Sigmoid colon (tissue), 7 donors: ENCODE measurements around the gene ABCD2. TPM values are rescaled to one million over a fixed set of nuclear protein-coding genes. Genes with fewer than 3 reads are reported as not detected.
"Not testable (repeated sequence)": the region's sequence is repeated elsewhere in the genome, so short reads cannot be mapped to it uniquely, and the experiment has no call there.

Experiments
- DNase-seq: peaks from one replicate; pipeline ENCODE4 v3.0.0-alpha.2; 2019
- H3K27ac ChIP-seq, 4 donors: fragments of 200-600 bp; sonication (generic); one replicate each; pipeline ENCODE4 v1.5.1; 2016 to 2019; ENCODE audit warnings: mild to moderate bottlenecking in 1 of 4
- H3K27me3 ChIP-seq, 3 donors: fragments of 200-600 bp; sonication (generic); one replicate each; pipeline ENCODE4 v1.5.1; 2019; ENCODE audit warnings: mild to moderate bottlenecking in 1 of 3
- H3K36me3 ChIP-seq, 4 donors: fragments of 200-600 bp; sonication (generic); one replicate each; pipeline ENCODE4 v1.5.1; 2016 to 2019
- H3K4me1 ChIP-seq, 4 donors: fragments of 200-600 bp; sonication (generic); one replicate each; pipeline ENCODE4 v1.5.1; 2017 to 2019
- H3K4me3 ChIP-seq, 4 donors: fragments of 200-600 bp; sonication (generic); one replicate each; pipeline ENCODE4 v1.5.1; 2017 to 2019; ENCODE audit warnings: mild to moderate bottlenecking in 2 of 4, moderate library complexity in 1 of 4
- H3K9me3 ChIP-seq, 4 donors: fragments of 200-600 bp in 3 of 4; sonication (generic) in 3 of 4; one replicate each; pipeline versions ENCODE4 v1.5.1 to v1.6.1; 2013 to 2019
- CTCF ChIP-seq, 4 experiments: fragments of 450-650 bp in 3 of 4; fragments of 200-600 bp in 1 of 4; IDR thresholded peaks; one replicate each; pipeline ENCODE4 v1.5.1; 2016 to 2019; ENCODE audit warnings: antibody characterized with exemption in 4 of 4, mild to moderate bottlenecking in 3 of 4, moderate library complexity in 2 of 4
- EP300 ChIP-seq, 4 donors: sonication (generic); formaldehyde crosslinking; IDR thresholded peaks; one replicate each; pipeline ENCODE4 v1.6.1; 2017; ENCODE audit warnings: antibody characterized with exemption in 4 of 4
- POLR2A ChIP-seq, 2 donors: fragments of 450-650 bp; IDR thresholded peaks; one replicate each; pipeline ENCODE4 v1.6.1; 2016; ENCODE audit warnings: antibody characterized with exemption in 2 of 2, mild to moderate bottlenecking in 2 of 2, moderate library complexity in 2 of 2
- POLR2AphosphoS5 ChIP-seq, 4 donors: sonication (generic); formaldehyde crosslinking; IDR thresholded peaks; one replicate each; pipeline ENCODE4 v1.6.1; 2017; ENCODE audit warnings: antibody characterized with exemption in 4 of 4
- WGBS, 2 donors: extraction: QIAGEN DNeasy Blood & Tissue Kit; methylation state at CpG; one replicate each; pipeline ENCODE4 v1.1.7; 2013; 5-methylcytosine and 5-hydroxymethylcytosine counted together
- intact Hi-C: fragments of 100-400 bp; cut with DNase I; formaldehyde crosslinking; loops from one replicate; pipeline ENCODE4 v1.15.1; 2023
- polyA plus RNA-seq, 3 donors: library from polyadenylated mRNA; stranded (reverse); fragments of 200-250 nt; gene quantifications; one replicate each; pipeline ENCODE4 v1.2.3, GENCODE V29; 2013
- total RNA-seq, 4 donors: library from RNA; depleted of rRNA; stranded (reverse); fragments of >200 nt; gene quantifications; one replicate each; pipeline ENCODE4 v1.1.0, GENCODE V29; 2016
- donor health status: healthy with polysubstance abuse.
- donor health status: Bipolar disorder and iron deficiency.
- donor health status: healthy.

The ABCD2 gene
- total and polyA plus RNA-seq, 7 donors, result 0.49 to 2.9 (median 0.68) TPM; not detected in 2

- Histone ChIP-seq H3K9me3 (no peaks in the 10 kb centered on the region), H3K4me3 (no peak overlapping the region), H3K27ac (no peak overlapping the region), H3K36me3 (no peaks in the 10 kb centered on the region), H3K27me3 (no peaks in the 10 kb centered on the region), H3K4me1 (peaks cover 0 to 8% (median 3%) of the 10 kb centered on the region in 4 donors)
- DNase-seq, result no peak
- intact Hi-C loops, result no loop called here
- no peak for TF ChIP-seq POLR2A (IDR thresholded peaks at IDR 0.05)
- no peak for TF ChIP-seq POLR2AphosphoS5 (IDR thresholded peaks at IDR 0.05)
- TF ChIP-seq EP300 (IDR thresholded peaks at IDR 0.05), result no peak
- TF ChIP-seq CTCF (IDR thresholded peaks at IDR 0.05), result no peak
- 84 to 93% methylated on average over 4 of the region's 4 CpGs for WGBS, 2 donors
Measured at GRCh38 chr12:39606712-39607423, 12.7 kb downstream of the ABCD2 start.

GRCh38 chr12:39605996-39606395 lies 13.6 kb downstream of the ABCD2 start:
- DNase-seq, result no peak
- H3K4me1 ChIP-seq, result peaks cover 0 to 8% (median 3%) of the 10 kb centered on the region in 4 donors
- TF ChIP-seq CTCF (IDR thresholded peaks at IDR 0.05), result no peak
- TF ChIP-seq POLR2AphosphoS5 (IDR thresholded peaks at IDR 0.05), result no peak
- TF ChIP-seq POLR2A (IDR thresholded peaks at IDR 0.05), result no peak
- no peak for TF ChIP-seq EP300 (IDR thresholded peaks at IDR 0.05)
- intact Hi-C loops, result no loop called here
- no peaks in the 10 kb centered on the region for H3K9me3 ChIP-seq
- no peaks in the 10 kb centered on the region for H3K27me3 ChIP-seq
- WGBS, 2 donors, result 66 to 76% methylated on average over 3 of the region's 3 CpGs
- no peak overlapping the region for H3K27ac ChIP-seq
- no peaks in the 10 kb centered on the region for H3K36me3 ChIP-seq
- no peak overlapping the region for H3K4me3 ChIP-seq

GRCh38 chr12:39605501-39605900 lies 14.1 kb downstream of the ABCD2 start:
- no peaks in the 10 kb centered on the region for H3K36me3 ChIP-seq
- no peak overlapping the region for H3K27ac ChIP-seq
- no peak overlapping the region for H3K4me3 ChIP-seq
- no peaks in the 10 kb centered on the region for H3K9me3 ChIP-seq
- 94 to 96% methylated on average over 1 of the region's 1 CpG for WGBS, 2 donors
- DNase-seq, result no peak
- intact Hi-C loops, result no loop called here
- no peak for TF ChIP-seq POLR2AphosphoS5 (IDR thresholded peaks at IDR 0.05)
- TF ChIP-seq POLR2A (IDR thresholded peaks at IDR 0.05), result no peak
- TF ChIP-seq EP300 (IDR thresholded peaks at IDR 0.05), result no peak
- no peak for TF ChIP-seq CTCF (IDR thresholded peaks at IDR 0.05)
- H3K4me1 ChIP-seq, result peaks cover 0 to 3% (median 1%) of the 10 kb centered on the region in 4 donors
- H3K27me3 ChIP-seq, result no peaks in the 10 kb centered on the region

GRCh38 chr12:39603065-39603464 lies 16.5 kb downstream of the ABCD2 start:
- no peaks in the 10 kb centered on the region for H3K9me3 ChIP-seq
- no peak for TF ChIP-seq POLR2A (IDR thresholded peaks at IDR 0.05)
- no peak for TF ChIP-seq CTCF (IDR thresholded peaks at IDR 0.05)
- TF ChIP-seq POLR2AphosphoS5 (IDR thresholded peaks at IDR 0.05), result no peak
- no peak for TF ChIP-seq EP300 (IDR thresholded peaks at IDR 0.05)
- no peak for DNase-seq
- intact Hi-C loops, result no loop called here
- no peak overlapping the region for H3K27ac ChIP-seq
- H3K4me3 ChIP-seq, result no peak overlapping the region
- no peaks in the 10 kb centered on the region for H3K27me3 ChIP-seq
- H3K4me1 ChIP-seq, result no peaks in the 10 kb centered on the region
- H3K36me3 ChIP-seq, result no peaks in the 10 kb centered on the region

- intact Hi-C loops, H3K4me3 ChIP-seq, H3K27me3 ChIP-seq, H3K4me1 ChIP-seq, DNase-seq, H3K9me3 ChIP-seq, H3K27ac ChIP-seq, H3K36me3 ChIP-seq: not testable (repeated sequence)
- 88% methylated on average over 3 of the region's 3 CpGs for WGBS, 2 donors
Measured at GRCh38 chr12:39601951-39602350, 17.7 kb downstream of the ABCD2 start.
